ENCODE results near the gene LSAMP. TPM values are rescaled to one million over a fixed set of nuclear protein-coding genes. Genes with fewer than 3 reads are reported as not detected.

The LSAMP gene
- total and polyA plus RNA-seq, 2 of the 13 experiments (the other 11 are each of a cell fraction or from before 2014, with no cell fraction given), result not detected

- WGBS (ENCODE audit: low lambda C conversion rate), result 0% methylated on average over 2 of the region's 2 CpGs
- BruUV-seq (replicated peaks), result no TSS peak
- no peak for ATAC-seq
- no peak overlapping the region for H3K4me2 ChIP-seq (ENCODE audit: low read depth, low read length)
- no peaks in the 10 kb centered on the region for H3K9me3 ChIP-seq (ENCODE audit: low read length)
- no peaks in the 10 kb centered on the region for H3K36me3 ChIP-seq (replicated peaks in 1 of 2; ENCODE audit: control insufficient read depth in 1 of 2, insufficient read depth in 2 of 2, low read length in 2 of 2)
- intact Hi-C loops (cut with micrococcal nuclease; ENCODE audit: unreplicated experiment), result loop anchor here (1.0 kb wide), 1 partner anchor 619 kb away; no protein-coding TSS in a partner anchor
- no peaks in the 10 kb centered on the region for H4K20me1 ChIP-seq (ENCODE audit: insufficient read depth, low read length)
- CTCF ChIA-PET (ENCODE audit: low intra/inter-chr PET ratio, low total read pairs), result interaction anchor here (3.3 kb wide), 1 partner anchor 618 kb away, joined by 23 read pairs; no protein-coding TSS in a partner anchor
- H3K4me1 ChIP-seq (ENCODE audit: insufficient read depth, low read length), result no peaks in the 10 kb centered on the region
- no peak for DNase-seq (ENCODE audit: low spot score)
- no peaks in the 10 kb centered on the region for H3K79me2 ChIP-seq (ENCODE audit: insufficient read depth, low read length)
- H2AFZ ChIP-seq (ENCODE audit: low read length), result no peak overlapping the region
- no peak for FAIRE-seq
- no peak overlapping the region for H3K4me3 ChIP-seq (replicated peaks in 1 of 3; ENCODE audit: insufficient read depth in 1 of 3, low read depth in 2 of 3, low read length in 3 of 3)
- no peaks in the 10 kb centered on the region for H3K27me3 ChIP-seq (ENCODE audit: control insufficient read depth in 1 of 2, insufficient read depth in 2 of 2, low read length in 2 of 2)
- in situ Hi-C loops (cut with HindIII; ENCODE audit: extremely low pct_ligation_motif_present, low pct_unique_long_range_greater_than_20kb), result loop anchor here (5.0 kb wide), 1 partner anchor 618 kb away; no protein-coding TSS in a partner anchor
- no peak overlapping the region for H3K27ac ChIP-seq (ENCODE audit: extremely low read length, insufficient read depth, low read length)
- H3K9ac ChIP-seq (ENCODE audit: insufficient read depth, low read depth, low read length), result no peak overlapping the region
- POLR2A ChIA-PET, result no interaction called here
- TF ChIP-seq KLF12 (CRISPR knock-in tag; IDR thresholded peaks at IDR 0.05; ENCODE audit: borderline replicate concordance) (no peak), TFAP4 (IDR thresholded peaks at IDR 0.05; ENCODE audit: borderline replicate concordance, low read depth) (no peak), SP4 (CRISPR knock-in tag; IDR thresholded peaks at IDR 0.05) (no peak), EZH2 (conservative IDR thresholded peaks at IDR 0.05; ENCODE audit: low read depth, low read length) (no peak), EEA1 (CRISPR knock-in tag; IDR thresholded peaks at IDR 0.05; ENCODE audit: borderline replicate concordance) (no peak)
Measured at GRCh38 chr3:116139641-116140040, 305.6 kb downstream of the LSAMP start.

- BruUV-seq (replicated peaks), result no TSS peak
- 44% methylated on average over 4 of the region's 4 CpGs for WGBS (ENCODE audit: low lambda C conversion rate)
- POLR2A ChIA-PET, result no interaction called here
- Histone ChIP-seq H3K4me2 (ENCODE audit: low read depth, low read length) (no peak overlapping the region), H3K36me3 (replicated peaks in 1 of 2; ENCODE audit: control insufficient read depth in 1 of 2, insufficient read depth in 2 of 2, low read length in 2 of 2) (no peaks in the 10 kb centered on the region), H3K27ac (ENCODE audit: extremely low read length, insufficient read depth, low read length) (no peak overlapping the region), H3K4me3 (replicated peaks in 1 of 3; ENCODE audit: insufficient read depth in 1 of 3, low read depth in 2 of 3, low read length in 3 of 3) (no peak overlapping the region), H2AFZ (ENCODE audit: low read length) (no peak overlapping the region), H4K20me1 (ENCODE audit: insufficient read depth, low read length) (no peaks in the 10 kb centered on the region), H3K79me2 (ENCODE audit: insufficient read depth, low read length) (no peaks in the 10 kb centered on the region), H3K4me1 (ENCODE audit: insufficient read depth, low read length) (no peaks in the 10 kb centered on the region), H3K27me3 (ENCODE audit: control insufficient read depth in 1 of 2, insufficient read depth in 2 of 2, low read length in 2 of 2) (no peaks in the 10 kb centered on the region), H3K9ac (ENCODE audit: insufficient read depth, low read depth, low read length) (no peak overlapping the region), H3K9me3 (ENCODE audit: low read length) (no peaks in the 10 kb centered on the region)
- TF ChIP-seq POLR2AphosphoS5 (IDR thresholded peaks at IDR 0.05; ENCODE audit: low read depth, low read length) (no peak), FOXK1 (CRISPR knock-in tag; IDR thresholded peaks at IDR 0.05; ENCODE audit: borderline replicate concordance, low read depth) (no peak), TCF7L2 (IDR thresholded peaks at IDR 0.05; ENCODE audit: low read depth, low read length) (no peak), MED8 (CRISPR knock-in tag; IDR thresholded peaks at IDR 0.05; ENCODE audit: insufficient replicate concordance) (no peak)
- TF ChIP-seq, protein P1, sequence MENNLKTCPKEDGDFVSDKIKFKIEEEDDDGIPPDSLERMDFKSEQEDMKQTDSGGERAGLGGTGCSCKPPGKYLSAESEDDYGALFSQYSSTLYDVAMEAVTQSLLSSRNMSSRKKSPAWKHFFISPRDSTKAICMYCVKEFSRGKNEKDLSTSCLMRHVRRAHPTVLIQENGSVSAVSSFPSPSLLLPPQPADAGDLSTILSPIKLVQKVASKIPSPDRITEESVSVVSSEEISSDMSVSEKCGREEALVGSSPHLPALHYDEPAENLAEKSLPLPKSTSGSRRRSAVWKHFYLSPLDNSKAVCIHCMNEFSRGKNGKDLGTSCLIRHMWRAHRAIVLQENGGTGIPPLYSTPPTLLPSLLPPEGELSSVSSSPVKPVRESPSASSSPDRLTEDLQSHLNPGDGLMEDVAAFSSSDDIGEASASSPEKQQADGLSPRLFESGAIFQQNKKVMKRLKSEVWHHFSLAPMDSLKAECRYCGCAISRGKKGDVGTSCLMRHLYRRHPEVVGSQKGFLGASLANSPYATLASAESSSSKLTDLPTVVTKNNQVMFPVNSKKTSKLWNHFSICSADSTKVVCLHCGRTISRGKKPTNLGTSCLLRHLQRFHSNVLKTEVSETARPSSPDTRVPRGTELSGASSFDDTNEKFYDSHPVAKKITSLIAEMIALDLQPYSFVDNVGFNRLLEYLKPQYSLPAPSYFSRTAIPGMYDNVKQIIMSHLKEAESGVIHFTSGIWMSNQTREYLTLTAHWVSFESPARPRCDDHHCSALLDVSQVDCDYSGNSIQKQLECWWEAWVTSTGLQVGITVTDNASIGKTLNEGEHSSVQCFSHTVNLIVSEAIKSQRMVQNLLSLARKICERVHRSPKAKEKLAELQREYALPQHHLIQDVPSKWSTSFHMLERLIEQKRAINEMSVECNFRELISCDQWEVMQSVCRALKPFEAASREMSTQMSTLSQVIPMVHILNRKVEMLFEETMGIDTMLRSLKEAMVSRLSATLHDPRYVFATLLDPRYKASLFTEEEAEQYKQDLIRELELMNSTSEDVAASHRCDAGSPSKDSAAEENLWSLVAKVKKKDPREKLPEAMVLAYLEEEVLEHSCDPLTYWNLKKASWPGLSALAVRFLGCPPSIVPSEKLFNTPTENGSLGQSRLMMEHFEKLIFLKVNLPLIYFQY (CRISPR knock-in tag; IDR thresholded peaks at IDR 0.05; ENCODE audit: borderline replicate concordance), result no peak
- intact Hi-C loops (cut with micrococcal nuclease; ENCODE audit: unreplicated experiment) (no loop called here), in situ Hi-C loops (cut with HindIII; ENCODE audit: extremely low pct_ligation_motif_present, low pct_unique_long_range_greater_than_20kb) (loop anchor here (5.0 kb wide), 1 partner anchor 622 kb away; no protein-coding TSS in a partner anchor)
- no peak for ATAC-seq
- no peak for DNase-seq (ENCODE audit: low spot score)
- FAIRE-seq, result no peak
- CTCF ChIA-PET (ENCODE audit: low intra/inter-chr PET ratio, low total read pairs), result no interaction called here
Measured at GRCh38 chr3:116135457-116136085, 309.7 kb downstream of the LSAMP start.

All from HepG2 (cell line).